PC-3 (cell line): ENCODE results near the gene NUDT19. TPM values are rescaled to one million over a fixed set of nuclear protein-coding genes. Genes with fewer than 3 reads are reported as not detected.

ENCODE experiments used
- ATAC-seq: fragments of 200-7000 bp; cut with Tn5 transposase; 2 replicates; pipeline ENCODE4 v1.9.1; 2020; ENCODE audit warnings: mild to moderate bottlenecking, moderate library complexity
- BruUV-seq: library from RNA; stranded (reverse); fragments of 400-500 nt; replicated peaks from 2 replicates; lab custom pipeline; 2021; lab: Mats Ljungman, UMichigan
- CTCF ChIA-PET: fragments of 300-600 bp; sonication (Branson Sonifier 250); formaldehyde crosslinking; loops from one replicate; lab custom pipeline; 2022; ENCODE audit warnings: antibody characterized with exemption; lab: Charles Lee
- POLR2A ChIA-PET: fragments of 300-600 bp; sonication (Branson Sonifier 250); formaldehyde crosslinking; loops from one replicate; lab custom pipeline; 2022; ENCODE audit warnings: antibody characterized with exemption; ENCODE audit not compliant: unreplicated experiment; lab: Charles Lee
- DNase-seq: peaks from one replicate; pipeline ENCODE4 v3.0.0-alpha.2; 2015
- H2AFZ ChIP-seq: fragments of 300-600 bp; sonication (generic); 2 replicates; pipeline ENCODE4 v1.6.0; 2016; ENCODE audit warnings: antibody characterized with exemption, low read length
- H3F3A ChIP-seq: fragments of 300-600 bp; sonication (generic); one replicate; pipeline ENCODE4 v1.6.0; 2017; ENCODE audit warnings: antibody characterized with exemption, low read length, control low read depth, mild to moderate bottlenecking; ENCODE audit not compliant: unreplicated experiment
- H3K27ac ChIP-seq: fragments of 300-600 bp; sonication (generic); 2 replicates; pipeline ENCODE4 v1.5.1; 2016; ENCODE audit warnings: mild to moderate bottlenecking, low read length
- H3K27me3 ChIP-seq: fragments of 300-600 bp; sonication (generic); 2 replicates; pipeline ENCODE4 v1.6.1; 2016; ENCODE audit warnings: low read length, mixed read lengths
- H3K36me3 ChIP-seq: fragments of 300-600 bp; sonication (generic); 2 replicates; pipeline ENCODE4 v1.6.1; 2016; ENCODE audit warnings: low read depth, mixed run types, low read length, mixed read lengths
- H3K4me1 ChIP-seq: fragments of 300-600 bp; sonication (generic); 2 replicates; pipeline ENCODE4 v1.5.1; 2016; ENCODE audit warnings: low read length; ENCODE audit not compliant: insufficient read depth
- H3K4me2 ChIP-seq: fragments of 300-600 bp; sonication (generic); 2 replicates; pipeline ENCODE4 v1.6.0; 2016; ENCODE audit warnings: low read length
- H3K4me3 ChIP-seq: fragments of 300-600 bp; sonication (generic); 2 replicates; pipeline ENCODE4 v1.5.1; 2016; ENCODE audit warnings: mild to moderate bottlenecking, low read length, mixed read lengths
- H3K79me2 ChIP-seq: fragments of 300-600 bp; sonication (generic); 2 replicates; pipeline ENCODE4 v1.6.1; 2017; ENCODE audit warnings: low read length, mixed read lengths
- H3K9ac ChIP-seq: fragments of 300-600 bp; sonication (generic); 2 replicates; pipeline ENCODE4 v1.6.0; 2016; ENCODE audit warnings: mild to moderate bottlenecking, low read length
- H3K9me2 ChIP-seq: fragments of 300-600 bp; sonication (generic); replicated peaks from 2 replicates; pipeline ENCODE4 v1.6.1; 2016; ENCODE audit warnings: mixed run types, low read length, mixed read lengths
- H3K9me3 ChIP-seq: fragments of 300-600 bp; sonication (generic); 2 replicates; pipeline ENCODE4 v1.6.1; 2016; ENCODE audit warnings: low read length, mixed read lengths
- H4K20me1 ChIP-seq: fragments of 300-600 bp; sonication (generic); 2 replicates; pipeline ENCODE4 v1.6.1; 2016; ENCODE audit warnings: low read length, mixed read lengths
- EZH2 ChIP-seq: fragments of 300-600 bp; sonication (generic); IDR thresholded peaks from one replicate; pipeline ENCODE4 v1.6.1; 2017; ENCODE audit warnings: antibody characterized with exemption, mild to moderate bottlenecking, low read length; ENCODE audit not compliant: unreplicated experiment
- EZH2phosphoT487 ChIP-seq: fragments of 300-600 bp; sonication (generic); IDR thresholded peaks from 2 replicates; pipeline ENCODE4 v1.6.1; 2018; ENCODE audit warnings: mild to moderate bottlenecking, antibody characterized with exemption, low read length, borderline replicate concordance
- intact Hi-C: fragments of 100-400 bp; cut with micrococcal nuclease; formaldehyde crosslinking; loops from 2 replicates; pipeline ENCODE4 v1.9.0; 2023
- total RNA-seq: library from RNA; depleted of rRNA; stranded (reverse); fragments of >200 nt; gene quantifications from 2 replicates; pipeline ENCODE4 v1.2.3, GENCODE V29; 2014
- TF ChIP-seq, protein P1 (sequence below): fragments of 300-600 bp; sonication (generic); conservative IDR thresholded peaks from 2 replicates; pipeline ENCODE4 v1.5.1; 2017; ENCODE audit warnings: antibody characterized with exemption, low read depth, mild to moderate bottlenecking, low read length

NUDT19 gene
- total RNA-seq, 1 experiment from 2014 or later, result 13.3 TPM

DNA sequence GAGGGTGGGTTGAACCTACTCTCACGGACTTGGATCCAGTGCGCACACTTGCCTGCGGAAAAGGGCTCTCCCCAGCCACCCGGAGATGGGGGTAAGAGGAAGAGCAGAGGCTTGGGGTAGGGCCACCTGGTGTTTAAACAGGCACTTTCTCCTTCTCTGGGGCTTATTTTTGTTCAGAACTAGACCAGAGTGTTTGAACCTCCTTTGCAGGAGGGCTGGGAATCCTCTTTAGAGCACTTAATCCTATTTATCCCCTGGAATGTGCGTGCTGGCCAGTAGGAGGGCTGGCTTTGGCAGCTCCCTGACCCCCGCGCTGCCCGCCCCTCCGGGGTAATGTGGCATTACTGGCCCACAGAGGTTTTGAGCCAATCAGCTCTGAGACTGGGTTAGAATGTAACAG is 14.0 kb upstream of the NUDT19 start:
- no TSS peak for BruUV-seq
- H3K9me2 ChIP-seq, result no peaks in the 10 kb centered on the region
- no peaks in the 10 kb centered on the region for H3K9me3 ChIP-seq
- TF ChIP-seq EZH2phosphoT487 (no peak), EZH2 (no peak)
- TF ChIP-seq, protein P1, sequence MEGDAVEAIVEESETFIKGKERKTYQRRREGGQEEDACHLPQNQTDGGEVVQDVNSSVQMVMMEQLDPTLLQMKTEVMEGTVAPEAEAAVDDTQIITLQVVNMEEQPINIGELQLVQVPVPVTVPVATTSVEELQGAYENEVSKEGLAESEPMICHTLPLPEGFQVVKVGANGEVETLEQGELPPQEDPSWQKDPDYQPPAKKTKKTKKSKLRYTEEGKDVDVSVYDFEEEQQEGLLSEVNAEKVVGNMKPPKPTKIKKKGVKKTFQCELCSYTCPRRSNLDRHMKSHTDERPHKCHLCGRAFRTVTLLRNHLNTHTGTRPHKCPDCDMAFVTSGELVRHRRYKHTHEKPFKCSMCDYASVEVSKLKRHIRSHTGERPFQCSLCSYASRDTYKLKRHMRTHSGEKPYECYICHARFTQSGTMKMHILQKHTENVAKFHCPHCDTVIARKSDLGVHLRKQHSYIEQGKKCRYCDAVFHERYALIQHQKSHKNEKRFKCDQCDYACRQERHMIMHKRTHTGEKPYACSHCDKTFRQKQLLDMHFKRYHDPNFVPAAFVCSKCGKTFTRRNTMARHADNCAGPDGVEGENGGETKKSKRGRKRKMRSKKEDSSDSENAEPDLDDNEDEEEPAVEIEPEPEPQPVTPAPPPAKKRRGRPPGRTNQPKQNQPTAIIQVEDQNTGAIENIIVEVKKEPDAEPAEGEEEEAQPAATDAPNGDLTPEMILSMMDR, result no peak
- H3K27ac ChIP-seq, result no peak overlapping the region
- peaks cover 21% of the 10 kb centered on the region for H3K79me2 ChIP-seq
- no peaks in the 10 kb centered on the region for H3F3A ChIP-seq
- DNase-seq (no peak), ATAC-seq (no peak)
- no peak overlapping the region for H3K4me2 ChIP-seq
- H3K4me1 ChIP-seq, result peaks cover 14% of the 10 kb centered on the region; the same call in 1 of the 2 replicates
- no peak overlapping the region for H2AFZ ChIP-seq
- H3K4me3 ChIP-seq, result no peak overlapping the region
- peaks cover 2% of the 10 kb centered on the region; the same call in 1 of the 2 replicates for H4K20me1 ChIP-seq
- H3K36me3 ChIP-seq, result no peaks in the 10 kb centered on the region
- intact Hi-C loops, result no loop called here
- ChIA-PET POLR2A (no interaction called here), CTCF (no interaction called here)
- H3K9ac ChIP-seq, result no peak overlapping the region
- no peaks in the 10 kb centered on the region for H3K27me3 ChIP-seq

- intact Hi-C loops, result no loop called here
- Histone ChIP-seq H3K9me2 (no peaks in the 10 kb centered on the region), H3K4me1 (0 out of 2 replicates have a peak, but pooled peaks cover 5% of the 10 kb centered on the region), H3K36me3 (no peaks in the 10 kb centered on the region), H3K9me3 (no peaks in the 10 kb centered on the region), H4K20me1 (no peaks in the 10 kb centered on the region), H3K4me2 (no peak overlapping the region), H3F3A (no peaks in the 10 kb centered on the region), H3K27me3 (no peaks in the 10 kb centered on the region), H3K79me2 (no peaks in the 10 kb centered on the region), H2AFZ (no peak overlapping the region), H3K9ac (no peak overlapping the region), H3K27ac (no peak overlapping the region), H3K4me3 (no peak overlapping the region)
- no peak for ATAC-seq
- TF ChIP-seq, protein P1, result no peak
- TF ChIP-seq EZH2 (no peak), EZH2phosphoT487 (no peak)
- ChIA-PET POLR2A (no interaction called here), CTCF (no interaction called here)
- no peak for DNase-seq
- BruUV-seq, result no TSS peak
Observed at GRCh38 chr19:32680986-32681385, 10.6 kb upstream of the NUDT19 start.

DNA sequence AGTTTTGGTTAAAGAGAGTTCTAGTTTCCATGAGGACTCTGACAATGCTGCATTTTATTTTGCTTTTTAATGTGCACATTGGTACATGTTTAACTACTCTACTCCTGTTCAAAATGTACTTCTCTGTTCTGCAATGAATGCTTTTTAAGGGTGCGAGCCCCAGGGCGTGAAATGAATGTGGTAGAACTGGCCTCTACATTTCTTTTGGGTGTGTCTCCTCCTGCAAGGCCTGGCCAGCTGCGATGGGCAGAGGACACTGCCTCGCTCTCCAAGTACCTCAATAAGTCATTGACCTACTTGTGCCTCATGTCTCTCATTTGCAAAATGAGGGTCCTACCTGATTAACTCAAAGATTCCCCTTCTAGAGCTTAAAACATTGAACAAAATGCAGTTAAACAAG is 9.3 kb upstream of the NUDT19 start:
- no peaks in the 10 kb centered on the region for H3K9me2 ChIP-seq
- 0 out of 2 replicates have a peak, but pooled peaks cover 3% of the 10 kb centered on the region for H3K4me1 ChIP-seq
- H3K9ac ChIP-seq, result no peak overlapping the region
- H3K27ac ChIP-seq, result no peak overlapping the region
- H3K4me3 ChIP-seq, result no peak overlapping the region
- H3K27me3 ChIP-seq, result no peaks in the 10 kb centered on the region
- TF ChIP-seq, protein P1, result no peak
- TF ChIP-seq EZH2, result no peak
- TF ChIP-seq EZH2phosphoT487, result no peak
- H3K36me3 ChIP-seq, result no peaks in the 10 kb centered on the region
- no peak overlapping the region for H2AFZ ChIP-seq
- no TSS peak for BruUV-seq
- no peaks in the 10 kb centered on the region for H4K20me1 ChIP-seq
- H3K9me3 ChIP-seq, result no peaks in the 10 kb centered on the region
- CTCF ChIA-PET, result no interaction called here
- no peaks in the 10 kb centered on the region for H3K79me2 ChIP-seq
- no peak overlapping the region for H3K4me2 ChIP-seq
- POLR2A ChIA-PET, result no interaction called here
- intact Hi-C loops, result no loop called here
- ATAC-seq, result no peak
- DNase-seq, result no peak
- no peaks in the 10 kb centered on the region for H3F3A ChIP-seq
